NCI-H2171 (cell line): ENCODE data around the gene CLPTM1L.
"Not testable (repeated sequence)": the region's sequence is repeated elsewhere in the genome, so short reads cannot be mapped to it uniquely, and the experiment has no call there.

Source experiments
- DNase-seq: peaks from one replicate; lab custom pipeline; 2025; lab: John Stamatoyannopoulos, UW

CLPTM1L gene

GRCh38 chr5:1312993-1313833, 31.7 kb downstream of the CLPTM1L start:
- no peak for DNase-seq

DNA sequence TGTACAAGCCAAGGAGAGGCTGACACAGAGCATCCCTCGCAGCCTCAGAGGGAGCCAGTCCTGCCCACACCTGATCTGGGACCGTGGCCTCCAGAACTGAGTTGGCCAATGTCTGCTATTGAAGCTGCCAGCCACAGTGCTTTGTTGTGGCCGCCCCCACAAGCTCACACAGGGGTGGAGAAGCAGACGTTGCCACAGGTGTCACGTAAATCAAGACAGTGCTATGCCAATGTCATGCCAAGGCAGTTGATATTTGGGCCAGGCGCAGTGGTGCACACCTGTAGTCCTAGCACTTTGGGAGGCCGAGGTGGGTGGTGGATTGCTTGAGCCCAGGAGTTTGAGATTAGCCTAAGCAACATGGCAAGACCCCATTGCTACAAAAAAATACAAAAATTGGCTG, 32.7 kb downstream of the CLPTM1L start:
- DNase-seq = no peak

- no peak for DNase-seq
Measured at GRCh38 chr5:1311439-1312055, 33.4 kb downstream of the CLPTM1L start.

GRCh38 chr5:1310118-1310517, 34.8 kb downstream of the CLPTM1L start:
- no peak for DNase-seq

GRCh38 chr5:1304033-1304432, 40.9 kb downstream of the CLPTM1L start:
- DNase-seq = no peak

GRCh38 chr5:1302258-1302657, 42.6 kb downstream of the CLPTM1L start:
- DNase-seq = no peak

DNA sequence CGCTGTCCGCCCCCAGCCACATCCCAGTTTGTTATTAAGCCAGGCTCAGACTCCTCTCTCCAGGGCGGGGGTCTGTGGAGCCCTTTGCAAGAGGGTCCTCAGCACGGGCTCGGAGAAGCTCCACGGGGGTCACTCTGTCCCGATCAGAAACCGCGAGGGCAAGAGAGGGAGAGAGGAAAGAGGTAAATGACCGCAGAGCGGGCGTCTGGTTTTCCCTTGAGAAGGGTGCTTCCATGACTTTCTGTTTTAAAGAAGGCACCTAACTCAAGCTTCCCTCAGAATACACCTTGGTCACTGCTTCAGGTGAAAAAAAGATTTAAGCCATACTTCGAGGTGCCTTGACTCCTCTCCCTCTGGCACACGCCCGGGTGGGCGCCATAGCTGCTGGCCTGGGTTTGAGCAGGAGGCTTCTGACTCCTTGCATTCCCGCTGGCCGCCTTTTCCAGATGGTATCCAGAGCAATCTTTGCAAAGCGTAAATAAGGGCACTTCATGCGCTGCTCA, 44.3 kb downstream of the CLPTM1L start:
- no peak for DNase-seq

- no peak for DNase-seq
Measured at GRCh38 chr5:1299961-1300360, 44.9 kb downstream of the CLPTM1L start.

DNA sequence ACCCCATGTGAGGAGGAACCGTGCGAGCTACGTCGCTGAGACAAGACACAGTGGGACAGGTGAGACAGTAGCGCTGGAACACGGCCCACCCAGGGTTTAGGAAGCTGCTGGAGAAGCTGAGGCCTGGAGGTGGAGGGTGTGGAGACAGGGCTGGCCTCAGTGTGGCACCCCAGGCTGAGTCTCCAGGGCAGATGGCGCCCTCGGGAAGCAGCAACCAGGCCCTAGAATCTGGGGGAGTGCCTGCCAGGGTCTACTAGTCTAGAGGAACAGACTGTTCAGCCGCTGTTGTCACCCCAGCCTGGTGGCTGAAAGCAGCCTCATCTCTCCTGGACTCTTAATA, 45.4 kb downstream of the CLPTM1L start:
- DNase-seq = no peak

DNA sequence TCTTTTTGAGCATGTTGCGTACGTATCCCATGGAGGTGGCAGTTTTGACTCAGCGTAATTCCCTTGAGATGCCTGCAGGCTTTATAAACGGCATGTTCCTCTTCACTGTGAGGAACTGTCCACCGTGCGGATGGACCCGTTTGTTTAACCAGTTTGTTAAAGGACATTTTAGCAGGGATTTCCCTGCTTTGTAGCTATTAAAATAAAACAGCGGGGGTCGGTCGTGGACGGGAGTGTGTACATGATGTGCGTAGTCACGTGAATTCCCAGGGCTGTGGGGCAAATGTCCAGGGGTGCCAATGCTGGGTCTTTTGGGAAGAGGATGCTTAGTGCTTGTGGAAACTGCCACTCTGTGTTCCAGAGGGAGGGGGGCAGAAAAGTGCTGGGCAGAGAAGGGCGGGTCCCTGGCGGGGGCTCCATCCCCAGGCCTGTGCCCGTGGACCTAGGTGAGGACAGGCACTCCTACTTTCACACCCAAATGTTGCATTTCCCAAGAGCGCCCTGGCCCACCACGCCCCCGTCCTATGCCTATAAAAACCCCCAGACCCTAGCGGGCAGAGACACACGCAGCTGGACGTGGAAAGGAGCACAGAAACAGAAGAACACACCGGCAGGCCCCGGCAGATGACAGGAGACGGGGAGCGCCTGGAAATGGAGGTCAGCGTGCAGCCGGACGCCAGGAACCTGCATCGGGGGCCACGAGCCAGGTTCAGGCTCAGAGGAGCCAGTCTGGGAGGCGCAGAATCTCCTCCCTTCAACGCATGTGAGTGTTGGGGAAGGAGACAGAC, 46.0 kb downstream of the CLPTM1L start:
- no peak for DNase-seq

GRCh38 chr5:1298067-1298551, 46.8 kb downstream of the CLPTM1L start:
- no peak for DNase-seq

DNA sequence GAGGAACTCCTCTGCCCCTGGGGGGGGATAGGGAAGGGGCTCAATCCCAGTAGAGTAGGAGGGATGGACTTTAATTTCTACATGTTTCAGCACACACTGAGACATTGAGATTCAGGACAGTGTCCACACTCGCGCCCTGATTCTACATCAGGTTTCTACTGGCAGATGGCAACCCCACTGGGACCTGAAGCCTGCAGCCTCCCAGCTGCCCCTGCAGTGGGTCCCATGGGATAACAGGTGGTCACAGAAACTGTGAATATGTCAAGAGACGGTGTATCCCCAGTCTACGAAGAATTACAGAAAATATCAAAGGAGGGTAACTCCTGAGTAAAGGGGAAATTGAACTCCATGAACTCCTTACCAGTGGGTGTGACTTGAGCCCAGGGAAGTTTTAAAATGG, 47.7 kb downstream of the CLPTM1L start:
- DNase-seq = peak; percentile 92

- no peak for DNase-seq
Measured at GRCh38 chr5:1295650-1296037, 49.3 kb downstream of the CLPTM1L start.

- DNase-seq = no peak
Measured at GRCh38 chr5:1294835-1295649, 49.9 kb downstream of the CLPTM1L start, which contains the start of gene TERT. TERT (minus strand) TSS chr5:1295068; CDS start chr5:1294989, 79 bp downstream.

DNA sequence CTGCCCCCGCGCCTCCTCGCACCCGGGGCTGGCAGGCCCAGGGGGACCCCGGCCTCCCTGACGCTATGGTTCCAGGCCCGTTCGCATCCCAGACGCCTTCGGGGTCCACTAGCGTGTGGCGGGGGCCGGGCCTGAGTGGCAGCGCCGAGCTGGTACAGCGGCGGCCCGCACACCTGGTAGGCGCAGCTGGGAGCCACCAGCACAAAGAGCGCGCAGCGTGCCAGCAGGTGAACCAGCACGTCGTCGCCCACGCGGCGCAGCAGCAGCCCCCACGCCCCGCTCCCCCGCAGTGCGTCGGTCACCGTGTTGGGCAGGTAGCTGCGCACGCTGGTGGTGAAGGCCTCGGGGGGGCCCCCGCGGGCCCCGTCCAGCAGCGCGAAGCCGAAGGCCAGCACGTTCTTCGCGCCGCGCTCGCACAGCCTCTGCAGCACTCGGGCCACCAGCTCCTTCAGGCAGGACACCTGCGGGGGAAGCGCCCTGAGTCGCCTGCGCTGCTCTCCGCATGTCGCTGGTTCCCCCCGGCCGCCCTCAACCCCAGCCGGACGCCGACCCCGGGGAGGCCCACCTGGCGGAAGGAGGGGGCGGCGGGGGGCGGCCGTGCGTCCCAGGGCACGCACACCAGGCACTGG, 50.6 kb downstream of the CLPTM1L start:
- DNase-seq = no peak

DNA sequence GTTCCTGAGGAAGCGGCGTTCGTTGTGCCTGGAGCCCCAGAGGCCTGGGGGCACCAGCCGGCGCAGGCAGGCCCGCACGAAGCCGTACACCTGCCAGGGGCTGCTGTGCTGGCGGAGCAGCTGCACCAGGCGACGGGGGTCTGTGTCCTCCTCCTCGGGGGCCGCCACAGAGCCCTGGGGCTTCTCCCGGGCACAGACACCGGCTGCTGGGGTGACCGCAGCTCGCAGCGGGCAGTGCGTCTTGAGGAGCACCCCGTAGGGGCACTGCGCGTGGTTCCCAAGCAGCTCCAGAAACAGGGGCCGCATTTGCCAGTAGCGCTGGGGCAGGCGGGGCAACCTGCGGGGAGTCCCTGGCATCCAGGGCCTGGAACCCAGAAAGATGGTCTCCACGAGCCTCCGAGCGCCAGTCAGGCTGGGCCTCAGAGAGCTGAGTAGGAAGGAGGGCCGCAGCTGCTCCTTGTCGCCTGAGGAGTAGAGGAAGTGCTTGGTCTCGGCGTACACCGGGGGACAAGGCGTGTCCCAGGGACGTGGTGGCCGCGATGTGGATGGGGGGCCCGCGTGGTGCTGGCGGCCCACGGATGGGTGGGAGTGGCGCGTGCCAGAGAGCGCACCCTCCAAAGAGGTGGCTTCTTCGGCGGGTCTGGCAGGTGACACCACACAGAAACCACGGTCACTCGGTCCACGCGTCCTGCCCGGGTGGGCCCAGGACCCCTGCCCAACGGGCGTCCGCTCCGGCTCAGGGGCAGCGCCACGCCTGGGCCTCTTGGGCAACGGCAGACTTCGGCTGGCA, 51.3 kb downstream of the CLPTM1L start:
- DNase-seq = no peak

- no peak for DNase-seq
Measured at GRCh38 chr5:1292846-1293415, 52.0 kb downstream of the CLPTM1L start.

- DNase-seq = no peak
Measured at GRCh38 chr5:1292139-1292538, 52.8 kb downstream of the CLPTM1L start.

- DNase-seq = peak; percentile 46
Measured at GRCh38 chr5:1291611-1292080, 53.3 kb downstream of the CLPTM1L start.

DNA sequence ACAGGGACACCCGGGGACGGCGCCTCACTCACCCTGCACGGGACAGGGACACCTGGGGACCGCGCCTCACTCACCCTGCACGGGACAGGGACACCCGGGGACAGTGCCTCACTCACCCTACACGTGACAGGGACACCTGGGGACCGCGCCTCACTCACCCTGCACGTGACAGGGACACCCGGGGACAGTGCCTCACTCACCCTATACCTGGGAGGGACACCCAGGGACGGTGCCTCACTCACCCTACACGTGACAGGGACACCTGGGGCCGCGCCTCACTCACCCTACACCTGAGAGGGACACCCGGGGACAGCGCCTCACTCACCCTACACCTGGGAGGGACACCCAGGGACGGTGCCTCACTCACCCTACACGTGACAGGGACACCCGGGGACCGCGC, 53.9 kb downstream of the CLPTM1L start:
- not testable (repeated sequence) for DNase-seq
